C4-2B (cell line): ENCODE measurements around the gene GNAS-AS1.

Experiments
- CTCF ChIP-seq: fragments of 450-650 bp; conservative IDR thresholded peaks from 2 replicates; pipeline ENCODE4 v1.5.1; 2017; ENCODE audit warnings: mild to moderate bottlenecking
- ZFX ChIP-seq: fragments of 450-650 bp; IDR thresholded peaks from 2 replicates; pipeline ENCODE4 v1.6.1; 2017

GRCh38 chr20:58877976-58878360 lies 27.3 kb upstream of the GNAS-AS1 start:
- TF ChIP-seq CTCF, result no peak
- no peak for TF ChIP-seq ZFX
